ENCODE data around the gene RRP9.

The RRP9 gene

GRCh38 chr3:51948016-51948580, 6.4 kb upstream of the RRP9 start:
- in situ Hi-C loops (cut with HindIII; ENCODE audit: low sequenced_read_pairs): no loop called here
- no peak for DNase-seq (ENCODE audit: low read depth)
- no peak for TF ChIP-seq CTCF (IDR thresholded peaks at IDR 0.05; ENCODE audit: low read depth, low read length, missing control alignments)
- H3K4me3 ChIP-seq (ENCODE audit: low read depth, low read length): no peak overlapping the region

GRCh38 chr3:51947215-51947900, 5.7 kb upstream of the RRP9 start:
- no peak for TF ChIP-seq CTCF (IDR thresholded peaks at IDR 0.05; ENCODE audit: low read depth, low read length, missing control alignments)
- in situ Hi-C loops (cut with HindIII; ENCODE audit: low sequenced_read_pairs): no loop called here
- no peak overlapping the region for H3K4me3 ChIP-seq (ENCODE audit: low read depth, low read length)
- DNase-seq (ENCODE audit: low read depth): no peak

GRCh38 chr3:51946796-51947195, 5.1 kb upstream of the RRP9 start:
- no peak for TF ChIP-seq CTCF (IDR thresholded peaks at IDR 0.05; ENCODE audit: low read depth, low read length, missing control alignments)
- DNase-seq (ENCODE audit: low read depth): no peak
- in situ Hi-C loops (cut with HindIII; ENCODE audit: low sequenced_read_pairs): no loop called here
- H3K4me3 ChIP-seq (ENCODE audit: low read depth, low read length): no peak overlapping the region

DNA sequence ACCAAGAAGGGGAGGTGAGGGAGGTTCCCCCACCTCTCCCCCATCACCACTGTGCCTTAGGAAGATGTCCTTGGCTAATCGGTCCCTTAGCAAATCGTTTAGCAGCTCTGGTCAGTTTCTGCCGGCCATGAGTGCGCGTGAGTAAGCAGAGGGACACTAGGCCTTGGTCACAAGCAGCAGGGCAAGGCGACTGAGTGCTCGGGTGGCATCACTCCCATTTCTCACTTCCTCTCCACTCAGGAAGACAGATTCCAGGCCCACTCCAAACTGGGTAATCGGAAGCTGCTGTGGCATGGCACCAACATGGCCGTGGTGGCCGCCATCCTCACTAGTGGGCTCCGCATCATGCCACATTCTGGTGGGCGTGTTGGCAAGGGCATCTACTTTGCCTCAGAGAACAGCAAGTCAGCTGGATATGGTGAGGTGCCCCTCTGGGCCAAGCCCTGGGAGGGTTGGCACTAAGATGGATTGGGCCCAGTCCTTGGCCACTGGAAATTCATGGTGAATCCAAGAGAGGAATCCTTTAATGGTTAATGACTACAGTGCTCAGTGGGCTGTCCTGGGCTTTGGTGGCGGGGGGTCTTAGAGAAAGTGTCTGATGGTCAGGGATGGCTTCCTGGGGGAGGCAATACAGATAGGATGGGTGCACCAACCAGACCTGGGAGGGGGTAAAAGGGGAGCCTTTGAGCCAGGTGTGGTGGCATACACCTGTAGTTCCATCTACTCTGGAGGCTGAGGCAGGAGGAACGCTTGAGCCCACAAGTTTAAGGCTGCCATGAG, 4.4 kb upstream of the RRP9 start:
- DNase-seq (ENCODE audit: low read depth): no peak
- in situ Hi-C loops (cut with HindIII; ENCODE audit: low sequenced_read_pairs): no loop called here
- H3K4me3 ChIP-seq (ENCODE audit: low read depth, low read length): no peak overlapping the region
- TF ChIP-seq CTCF (IDR thresholded peaks at IDR 0.05; ENCODE audit: low read depth, low read length, missing control alignments): no peak

- no peak overlapping the region for H3K4me3 ChIP-seq (ENCODE audit: low read depth, low read length)
- no peak for TF ChIP-seq CTCF (IDR thresholded peaks at IDR 0.05; ENCODE audit: low read depth, low read length, missing control alignments)
- in situ Hi-C loops (cut with HindIII; ENCODE audit: low sequenced_read_pairs): no loop called here
- DNase-seq (ENCODE audit: low read depth): no peak
Measured at GRCh38 chr3:51945031-51945840, 3.5 kb upstream of the RRP9 start.

DNA sequence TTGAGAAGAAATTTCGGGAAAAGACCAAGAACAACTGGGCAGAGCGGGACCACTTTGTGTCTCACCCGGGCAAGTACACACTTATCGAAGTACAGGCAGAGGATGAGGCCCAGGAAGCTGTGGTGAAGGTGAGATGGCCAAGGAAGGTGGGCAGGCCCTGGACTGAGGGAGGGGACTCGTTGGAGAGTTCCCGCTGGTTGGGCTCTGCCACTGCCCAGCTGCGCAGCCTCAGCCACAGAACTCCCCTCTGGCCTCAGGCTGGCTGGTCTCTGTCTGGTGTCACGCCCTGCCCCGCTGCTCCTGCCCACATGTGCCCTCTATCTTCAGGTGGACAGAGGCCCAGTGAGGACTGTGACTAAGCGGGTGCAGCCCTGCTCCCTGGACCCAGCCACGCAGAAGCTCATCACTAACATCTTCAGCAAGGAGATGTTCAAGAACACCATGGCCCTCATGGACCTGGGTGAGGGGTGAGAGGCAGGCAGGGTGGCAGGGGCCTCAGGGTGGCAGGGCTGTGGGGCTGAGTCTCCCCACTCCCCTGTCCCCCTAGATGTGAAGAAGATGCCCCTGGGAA, 2.8 kb upstream of the RRP9 start:
- no peak overlapping the region for H3K4me3 ChIP-seq (ENCODE audit: low read depth, low read length)
- in situ Hi-C loops (cut with HindIII; ENCODE audit: low sequenced_read_pairs): no loop called here
- TF ChIP-seq CTCF (IDR thresholded peaks at IDR 0.05; ENCODE audit: low read depth, low read length, missing control alignments): no peak
- DNase-seq (ENCODE audit: low read depth): no peak

All from astrocyte of the cerebellum (primary cell).